Endometrium (tissue), 2 donors: ENCODE data around the gene ARL15.
A peak's percentile ranks its signal among the peaks of the same experiment; 100 is the strongest.
"Not testable (repeated sequence)": the region's sequence is repeated elsewhere in the genome, so short reads cannot be mapped to it uniquely, and the experiment has no call there.

ENCODE experiments used
- FAIRE-seq: peaks from 2 replicates; lab custom pipeline; 2012; peaks lifted over from hg19 to GRCh38; lab: Jason Lieb, UNC
- donor health status: control.
- donor health status: control.

The ARL15 gene

GRCh38 chr5:54090495-54091120, 219.8 kb downstream of the ARL15 start:
- FAIRE-seq: no peak

GRCh38 chr5:54088081-54088480, 222.3 kb downstream of the ARL15 start:
- FAIRE-seq: no peak

GRCh38 chr5:54087436-54087835, 222.9 kb downstream of the ARL15 start:
- no peak for FAIRE-seq

GRCh38 chr5:54086191-54086590, 224.2 kb downstream of the ARL15 start:
- FAIRE-seq: no peak

- FAIRE-seq: no peak
Measured at GRCh38 chr5:54084696-54085095, 225.7 kb downstream of the ARL15 start.

GRCh38 chr5:54083851-54084250, 226.5 kb downstream of the ARL15 start:
- FAIRE-seq: no peak

- FAIRE-seq: no peak
Measured at GRCh38 chr5:54083245-54083644, 227.1 kb downstream of the ARL15 start.

GRCh38 chr5:54081415-54081814, 229.0 kb downstream of the ARL15 start:
- FAIRE-seq: no peak

- FAIRE-seq: no peak
Measured at GRCh38 chr5:54080831-54081230, 229.5 kb downstream of the ARL15 start.

- no peak for FAIRE-seq
Measured at GRCh38 chr5:54073735-54074134, 236.6 kb downstream of the ARL15 start.

- FAIRE-seq: no peak
Measured at GRCh38 chr5:54073131-54073530, 237.2 kb downstream of the ARL15 start.

- no peak for FAIRE-seq
Measured at GRCh38 chr5:54066433-54066832, 243.9 kb downstream of the ARL15 start.

GRCh38 chr5:54063817-54064216, 246.6 kb downstream of the ARL15 start:
- no peak for FAIRE-seq

- no peak for FAIRE-seq
Measured at GRCh38 chr5:54062958-54063357, 247.4 kb downstream of the ARL15 start.

GRCh38 chr5:54060919-54061318, 249.5 kb downstream of the ARL15 start:
- FAIRE-seq: not testable (repeated sequence)

- no peak for FAIRE-seq
Measured at GRCh38 chr5:54049963-54050362, 260.4 kb downstream of the ARL15 start.

GRCh38 chr5:54049144-54049543, 261.2 kb downstream of the ARL15 start:
- FAIRE-seq: no peak

- FAIRE-seq: no peak
Measured at GRCh38 chr5:54045077-54045792, 265.1 kb downstream of the ARL15 start.

GRCh38 chr5:54044276-54044675, 266.1 kb downstream of the ARL15 start:
- not testable (repeated sequence) for FAIRE-seq

- FAIRE-seq: no peak
Measured at GRCh38 chr5:54040804-54041203, 269.6 kb downstream of the ARL15 start.

GRCh38 chr5:54040018-54040417, 270.4 kb downstream of the ARL15 start:
- FAIRE-seq: no peak

GRCh38 chr5:54037205-54037604, 273.2 kb downstream of the ARL15 start:
- FAIRE-seq: peak; percentile 51

GRCh38 chr5:54030981-54031380, 279.4 kb downstream of the ARL15 start:
- FAIRE-seq: no peak

- FAIRE-seq: no peak
Measured at GRCh38 chr5:54024466-54024865, 285.9 kb downstream of the ARL15 start.
